ENCODE measurements around the gene TRAF2.

TRAF2 gene

GRCh38 chr9:136962163-136962562, 75.8 kb downstream of the TRAF2 start:
- no peak for DNase-seq

GRCh38 chr9:136962701-136963248, 76.5 kb downstream of the TRAF2 start:
- DNase-seq = no peak

- DNase-seq = no peak
Observed at GRCh38 chr9:136963341-136963740, 77.0 kb downstream of the TRAF2 start.

GRCh38 chr9:136963751-136964150, 77.4 kb downstream of the TRAF2 start:
- DNase-seq = no peak

GRCh38 chr9:136964171-136964689, 77.9 kb downstream of the TRAF2 start:
- DNase-seq = no peak

- DNase-seq = no peak
Observed at GRCh38 chr9:136964833-136965422, 78.6 kb downstream of the TRAF2 start.

- DNase-seq = peak in 2 of 5 experiments; percentile 63 to 76
Observed at GRCh38 chr9:136965771-136966484, 79.6 kb downstream of the TRAF2 start.

- no peak for DNase-seq
Observed at GRCh38 chr9:136968333-136969127, 82.2 kb downstream of the TRAF2 start.

- no peak for DNase-seq
Observed at GRCh38 chr9:136969150-136969549, 82.8 kb downstream of the TRAF2 start.

GRCh38 chr9:136969774-136970173, 83.5 kb downstream of the TRAF2 start:
- DNase-seq = no peak

GRCh38 chr9:136970361-136970760, 84.0 kb downstream of the TRAF2 start:
- DNase-seq = no peak

- no peak for DNase-seq
Observed at GRCh38 chr9:136971746-136972145, 85.4 kb downstream of the TRAF2 start.

GRCh38 chr9:136972335-136972734, 86.0 kb downstream of the TRAF2 start:
- DNase-seq = no peak

GRCh38 chr9:136972743-136973142, 86.4 kb downstream of the TRAF2 start:
- DNase-seq = no peak

GRCh38 chr9:136973618-136974617, 87.6 kb downstream of the TRAF2 start:
- DNase-seq = no peak

- peak in 1 of 5 experiments; percentile 23 for DNase-seq
Observed at GRCh38 chr9:136974817-136975535, 88.7 kb downstream of the TRAF2 start.

GRCh38 chr9:136975644-136976043, 89.3 kb downstream of the TRAF2 start:
- DNase-seq = peak in 1 of 5 experiments; percentile 19

Measured in T-helper 2 cell (primary cell).